Endodermal cell (in vitro differentiated cells): ENCODE measurements around the gene HBS1L. TPM values are rescaled to one million over a fixed set of nuclear protein-coding genes. Genes with fewer than 3 reads are reported as not detected.

Experiments
- DNase-seq: peaks from one replicate; pipeline ENCODE4 v3.0.0-alpha.2; 2017
- H3K27ac ChIP-seq: 2 replicates; pipeline ENCODE4 v1.5.1; 2013; ENCODE audit warnings: mild to moderate bottlenecking, low read depth, low read length, moderate library complexity
- H3K27me3 ChIP-seq: 2 replicates; pipeline ENCODE4 v1.6.1; 2013; ENCODE audit warnings: mild to moderate bottlenecking, low read length, moderate library complexity; ENCODE audit not compliant: insufficient read depth, control insufficient read depth, poor library complexity, severe bottlenecking
- H3K36me3 ChIP-seq: 2 replicates; pipeline ENCODE4 v1.7.0; 2013; ENCODE audit warnings: mild to moderate bottlenecking, low read length, moderate library complexity; ENCODE audit not compliant: control insufficient read depth, insufficient read depth
- H3K4me1 ChIP-seq: one replicate; pipeline ENCODE4 v1.7.0; 2013; ENCODE audit warnings: low read length; ENCODE audit not compliant: control insufficient read depth, insufficient read depth
- H3K4me3 ChIP-seq: 2 replicates; pipeline ENCODE4 v1.5.1; 2013; ENCODE audit warnings: mild to moderate bottlenecking, low read length, moderate library complexity
- H3K9ac ChIP-seq: 2 replicates; pipeline ENCODE4 v1.6.1; 2013; ENCODE audit warnings: mild to moderate bottlenecking, low read length, moderate library complexity; ENCODE audit not compliant: poor library complexity, severe bottlenecking; ENCODE audit errors: extremely low read depth
- H3K9me3 ChIP-seq: 2 replicates; pipeline ENCODE4 v1.6.1; 2013; ENCODE audit warnings: mild to moderate bottlenecking, low read length, moderate library complexity; ENCODE audit not compliant: control insufficient read depth
- H3K27ac Mint-ChIP-seq: 2 replicates; pipeline ENCODE4 v1.8.0; 2020; ENCODE audit warnings: mixed read lengths
- H3K27me3 Mint-ChIP-seq: 2 replicates; pipeline ENCODE4 v1.8.0; 2021; ENCODE audit warnings: mild to moderate bottlenecking, mixed read lengths; ENCODE audit not compliant: insufficient read depth
- H3K36me3 Mint-ChIP-seq: 2 replicates; pipeline ENCODE4 v1.8.0; 2020; ENCODE audit warnings: low read depth, mixed read lengths
- H3K4me1 Mint-ChIP-seq: 2 replicates; pipeline ENCODE4 v1.8.0; 2020; ENCODE audit warnings: mixed read lengths
- H3K4me3 Mint-ChIP-seq: 2 replicates; pipeline ENCODE4 v1.8.0; 2020; ENCODE audit warnings: mild to moderate bottlenecking, moderate library complexity, mixed read lengths
- H3K9me3 Mint-ChIP-seq: 2 replicates; pipeline ENCODE4 v1.8.0; 2020; ENCODE audit warnings: mild to moderate bottlenecking, mixed read lengths
- CTCF ChIP-seq: fragments of 200-600 bp; sonication (generic); conservative IDR thresholded peaks from 2 replicates; pipeline ENCODE4 v1.5.0; 2021; ENCODE audit warnings: antibody characterized with exemption, mild to moderate bottlenecking
- WGBS, 2 experiments: methylation state at CpG; one replicate each; pipeline versions ENCODE4 v1.1.5 to v1.1.7; 2013; ENCODE audit warnings: missing lambda C conversion rate in 2 of 2, mixed read lengths in 1 of 2; ENCODE audit not compliant: insufficient coverage in 1 of 2, insufficient read length in 1 of 2; 5-methylcytosine and 5-hydroxymethylcytosine counted together
- total RNA-seq, 2 donors: library from RNA; stranded (reverse); fragmentation: NEBNext Ultra II Directional in 1 of 2; extraction: Animal tissue kit (Norgen Biotek cat#: 25700) in 1 of 2; gene quantifications; 2 replicates in 1 of 2; 3 replicates in 1 of 2; pipeline ENCODE4 v1.2.1, GENCODE V29; 2021

HBS1L gene
- total RNA-seq, 2 donors from 2014 or later = 106 to 122 TPM

GRCh38 chr6:134921276-134921675 is 133.3 kb downstream of the HBS1L start:
- Histone ChIP-seq H3K36me3 (no peaks in the 10 kb centered on the region), H3K9me3 (no peaks in the 10 kb centered on the region), H3K4me3 (no peak overlapping the region), H3K4me1 (no peaks in the 10 kb centered on the region), H3K27me3 (no peaks in the 10 kb centered on the region), H3K9ac (no peak overlapping the region), H3K27ac (no peak overlapping the region)
- WGBS, 2 experiments = 72 to 75% methylated on average over 5 of the region's 5 CpGs
- no peaks in the 10 kb centered on the region for H3K27me3 Mint-ChIP-seq
- no peak overlapping the region for H3K4me3 Mint-ChIP-seq
- H3K4me1 Mint-ChIP-seq = peaks cover 7% of the 10 kb centered on the region
- H3K9me3 Mint-ChIP-seq = no peaks in the 10 kb centered on the region
- no peaks in the 10 kb centered on the region for H3K36me3 Mint-ChIP-seq
- H3K27ac Mint-ChIP-seq = no peak overlapping the region
- no peak for TF ChIP-seq CTCF
- DNase-seq = no peak

DNA sequence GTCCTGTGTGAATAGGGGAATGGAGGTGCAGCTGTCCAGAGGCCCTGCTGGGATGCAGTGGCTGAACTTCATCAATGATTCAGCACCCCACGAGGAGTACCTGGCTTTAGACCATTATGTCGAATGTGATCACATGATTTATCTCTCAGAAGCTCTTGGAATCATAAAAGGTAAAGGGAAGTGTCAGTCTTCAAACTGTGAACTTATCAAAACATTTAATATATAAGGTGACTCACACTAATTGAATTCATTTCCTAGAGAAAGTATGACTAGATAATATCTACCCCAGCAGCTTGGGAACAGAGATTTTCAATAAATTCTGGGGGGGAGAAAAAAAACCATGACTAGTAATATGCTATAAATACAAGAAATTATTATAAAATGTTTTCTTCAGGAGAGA is 134.2 kb downstream of the HBS1L start:
- H3K4me1 ChIP-seq = no peaks in the 10 kb centered on the region
- Mint-ChIP-seq H3K4me3 (no peak overlapping the region), H3K9me3 (no peaks in the 10 kb centered on the region), H3K4me1 (peaks cover 7% of the 10 kb centered on the region), H3K27ac (no peak overlapping the region), H3K27me3 (no peaks in the 10 kb centered on the region), H3K36me3 (no peaks in the 10 kb centered on the region)
- no peak overlapping the region for H3K4me3 ChIP-seq
- WGBS, 2 experiments = 90% methylated on average over 2 of the region's 2 CpGs; no CpG with 5 or more reads in 1 of the 2 experiments
- DNase-seq = no peak
- no peak overlapping the region for H3K27ac ChIP-seq
- TF ChIP-seq CTCF = no peak
- no peaks in the 10 kb centered on the region for H3K27me3 ChIP-seq
- H3K36me3 ChIP-seq = no peaks in the 10 kb centered on the region
- H3K9me3 ChIP-seq = no peaks in the 10 kb centered on the region
- no peak overlapping the region for H3K9ac ChIP-seq

DNA sequence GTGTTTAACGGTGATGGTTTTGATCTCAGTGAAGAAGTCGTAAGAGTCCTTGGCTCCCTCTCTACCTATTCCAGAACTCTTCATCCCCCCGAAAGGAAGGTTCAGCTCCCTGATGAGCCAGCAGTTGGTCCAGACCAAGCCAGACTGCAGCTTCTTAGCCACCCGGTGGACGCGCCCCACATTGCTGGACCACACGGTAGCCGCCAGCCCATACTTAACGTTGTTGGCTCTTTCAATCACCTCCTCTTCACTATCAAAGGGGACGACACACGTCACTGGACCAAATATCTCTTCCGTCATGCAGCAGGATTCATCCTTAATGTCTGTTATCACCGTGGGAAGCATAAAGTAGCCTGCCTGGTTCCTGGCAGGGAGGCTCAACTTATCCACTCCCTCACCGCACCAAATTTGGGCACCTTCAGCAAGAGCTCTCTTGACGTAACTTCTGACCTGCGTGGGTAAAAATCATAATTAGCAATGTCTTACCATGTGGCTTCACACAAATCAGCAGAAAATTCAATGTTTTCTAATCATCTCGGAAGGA is 136.1 kb downstream of the HBS1L start:
- no peaks in the 10 kb centered on the region for H3K27me3 ChIP-seq
- 92% methylated on average over 13 to 17 of the region's 17 CpGs for WGBS, 2 experiments
- DNase-seq = peak; percentile 60
- H3K36me3 ChIP-seq = no peaks in the 10 kb centered on the region
- TF ChIP-seq CTCF = peak; percentile 44
- Mint-ChIP-seq H3K36me3 (no peaks in the 10 kb centered on the region), H3K9me3 (no peaks in the 10 kb centered on the region), H3K27me3 (no peaks in the 10 kb centered on the region), H3K27ac (no peak overlapping the region), H3K4me1 (peaks cover 7% of the 10 kb centered on the region), H3K4me3 (no peak overlapping the region)
- H3K4me3 ChIP-seq = no peak overlapping the region
- no peaks in the 10 kb centered on the region for H3K4me1 ChIP-seq
- H3K9me3 ChIP-seq = no peaks in the 10 kb centered on the region
- H3K27ac ChIP-seq = no peak overlapping the region
- no peak overlapping the region for H3K9ac ChIP-seq
